Measurements from ENCODE around the gene CBY1.

DNA sequence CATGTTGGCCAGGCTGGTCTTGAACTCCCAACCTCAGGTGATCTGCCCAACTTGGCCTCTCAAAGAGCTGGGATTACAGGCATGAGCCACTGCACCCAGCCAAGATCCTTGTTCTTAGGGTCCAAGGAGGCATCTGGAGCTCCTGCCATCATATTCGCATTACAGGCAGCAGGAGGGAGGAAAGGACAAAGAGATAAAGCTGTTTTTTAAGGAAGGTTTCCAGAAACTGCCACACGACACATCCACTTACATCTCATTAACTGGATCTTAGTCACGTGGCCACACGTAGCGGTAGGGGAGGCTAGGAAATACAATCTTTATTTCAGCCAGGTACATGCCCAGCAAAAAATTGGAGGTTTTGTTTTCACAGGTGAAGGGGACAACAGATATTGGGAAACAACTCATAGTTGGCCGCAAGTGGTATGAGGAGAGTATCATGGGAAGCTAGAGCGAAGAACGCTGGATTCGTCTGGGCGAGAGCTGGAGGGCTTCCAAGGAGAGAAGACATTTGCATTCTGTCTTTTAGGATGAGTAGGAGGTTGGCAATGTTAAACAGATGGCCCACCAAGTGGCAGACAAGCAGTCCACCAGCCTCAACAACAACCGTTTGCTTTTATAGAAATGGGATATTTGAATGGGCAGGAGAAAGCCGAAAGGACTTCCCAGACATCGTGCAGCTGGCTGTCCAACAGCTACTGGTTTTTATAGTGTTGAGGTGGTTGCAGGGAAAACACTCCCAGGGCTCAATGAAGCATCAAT lies 47.3 kb upstream of the CBY1 start:
- TF ChIP-seq TAF1 (IDR thresholded peaks at IDR 0.05; ENCODE audit: low read depth, low read length) (no peak), POLR2A (IDR thresholded peaks at IDR 0.05; ENCODE audit: low read depth, low read length) (no peak), SPI1 (IDR thresholded peaks at IDR 0.05; ENCODE audit: low read depth, low read length) (no peak), POLR2AphosphoS5 (IDR thresholded peaks at IDR 0.05; ENCODE audit: low read depth, low read length) (no peak)
